ENCODE measurements around the gene PIK3R5. TPM values are rescaled to one million over a fixed set of nuclear protein-coding genes. Genes with fewer than 3 reads are reported as not detected.

Gene PIK3R5, protein sequence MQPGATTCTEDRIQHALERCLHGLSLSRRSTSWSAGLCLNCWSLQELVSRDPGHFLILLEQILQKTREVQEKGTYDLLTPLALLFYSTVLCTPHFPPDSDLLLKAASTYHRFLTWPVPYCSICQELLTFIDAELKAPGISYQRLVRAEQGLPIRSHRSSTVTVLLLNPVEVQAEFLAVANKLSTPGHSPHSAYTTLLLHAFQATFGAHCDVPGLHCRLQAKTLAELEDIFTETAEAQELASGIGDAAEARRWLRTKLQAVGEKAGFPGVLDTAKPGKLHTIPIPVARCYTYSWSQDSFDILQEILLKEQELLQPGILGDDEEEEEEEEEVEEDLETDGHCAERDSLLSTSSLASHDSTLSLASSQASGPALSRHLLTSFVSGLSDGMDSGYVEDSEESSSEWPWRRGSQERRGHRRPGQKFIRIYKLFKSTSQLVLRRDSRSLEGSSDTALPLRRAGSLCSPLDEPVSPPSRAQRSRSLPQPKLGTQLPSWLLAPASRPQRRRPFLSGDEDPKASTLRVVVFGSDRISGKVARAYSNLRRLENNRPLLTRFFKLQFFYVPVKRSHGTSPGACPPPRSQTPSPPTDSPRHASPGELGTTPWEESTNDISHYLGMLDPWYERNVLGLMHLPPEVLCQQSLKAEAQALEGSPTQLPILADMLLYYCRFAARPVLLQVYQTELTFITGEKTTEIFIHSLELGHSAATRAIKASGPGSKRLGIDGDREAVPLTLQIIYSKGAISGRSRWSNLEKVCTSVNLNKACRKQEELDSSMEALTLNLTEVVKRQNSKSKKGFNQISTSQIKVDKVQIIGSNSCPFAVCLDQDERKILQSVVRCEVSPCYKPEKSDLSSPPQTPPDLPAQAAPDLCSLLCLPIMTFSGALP
- total RNA-seq (10 to 100 TPM in 2 of 5 donors, 1 to 10 TPM in 2, not detected in 1; 5.1 to 29.8 (median 13.2) TPM), polyA plus RNA-seq (1 to 10 TPM in 2 of 3 donors, under 1 TPM in 1; 0.90 to 3.4 (median 2.9) TPM)
- long read RNA-seq, donor 1: 0 reads
- long read RNA-seq, donor 2: 0 reads
- long read RNA-seq, donor 3, full-length matches to known transcripts: 1 of 1 reads
- long read RNA-seq, donor 3, partial matches to known transcripts: 0 of 1 reads
- long read RNA-seq, donor 3, other reads (novel, unspliced or antisense): 0 of 1 reads
- long read RNA-seq, donor 4: 0 reads
- long read RNA-seq, donor 5: 0 reads
- long read RNA-seq, donor 6, full-length matches to known transcripts: 2 of 2 reads
- long read RNA-seq, donor 6, partial matches to known transcripts: 0 of 2 reads
- long read RNA-seq, donor 6, other reads (novel, unspliced or antisense): 0 of 2 reads
- long read RNA-seq, donor 7: 0 reads
- long read RNA-seq, donor 8: 0 reads
- long read RNA-seq, donor 9: 0 reads
- long read RNA-seq, donor 10: 0 reads

DNA sequence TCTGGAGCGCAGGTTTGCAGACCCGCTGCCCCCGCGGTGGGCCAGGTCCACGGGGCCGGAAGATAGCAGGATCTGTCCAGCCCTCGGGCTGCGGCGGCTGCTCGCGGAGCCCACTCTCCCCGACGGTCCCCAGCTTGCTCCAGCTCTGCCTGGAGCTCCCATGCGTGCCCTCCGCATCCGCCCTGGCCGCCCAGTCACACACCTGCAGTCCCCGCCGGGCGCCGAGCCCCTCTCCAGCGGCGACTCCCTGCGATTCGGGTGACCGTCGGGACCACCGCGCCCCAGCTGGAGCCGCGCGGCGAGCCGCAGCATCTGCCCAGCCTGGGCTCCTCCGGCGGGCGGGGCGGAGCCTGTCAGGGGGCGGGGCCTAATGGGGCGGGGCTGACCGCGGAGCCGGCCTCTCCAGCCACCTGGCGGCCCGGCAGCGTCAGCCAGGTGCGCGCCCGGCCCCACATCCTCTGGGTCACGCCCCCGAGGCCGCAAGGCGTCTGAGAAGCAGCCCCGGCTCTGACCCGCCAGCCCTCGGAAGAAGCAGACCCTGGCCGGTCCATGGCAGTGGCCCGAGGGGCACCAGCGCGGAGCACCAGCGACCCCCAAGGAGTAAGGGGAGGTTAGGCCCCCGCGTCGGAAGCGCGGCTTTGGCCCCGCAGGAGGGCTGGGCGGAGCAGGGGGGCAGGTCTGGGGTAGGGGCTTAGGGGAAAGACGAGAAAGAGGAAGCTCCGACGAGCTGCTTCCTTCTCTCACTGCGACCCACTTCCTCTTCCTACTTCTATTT lies at the start of gene PIK3R5:
Gene PIK3R5, minus strand, starts transcription at position 314 of the 775 bp plus-strand sequence. CDS start 54,213 bp downstream, outside the sequence.
- Histone ChIP-seq H3K9me3 (peaks cover 0 to 17% (median 0%) of the 10 kb centered on the region in 4 donors), H3K4me3 (peak within 1 kb of the TSS; percentile 39 to 59 (median 52)), H3K36me3 (no peaks in the 10 kb centered on the region), H3K27me3 (peaks cover 9 to 52% (median 20%) of the 10 kb centered on the region in 3 donors), H3K27ac (peak within 1 kb of the TSS; percentile 68 to 88 (median 70)), H3K4me1 (peaks cover 0 to 34% (median 9%) of the 10 kb centered on the region in 4 donors)
- TF ChIP-seq, protein P1, sequence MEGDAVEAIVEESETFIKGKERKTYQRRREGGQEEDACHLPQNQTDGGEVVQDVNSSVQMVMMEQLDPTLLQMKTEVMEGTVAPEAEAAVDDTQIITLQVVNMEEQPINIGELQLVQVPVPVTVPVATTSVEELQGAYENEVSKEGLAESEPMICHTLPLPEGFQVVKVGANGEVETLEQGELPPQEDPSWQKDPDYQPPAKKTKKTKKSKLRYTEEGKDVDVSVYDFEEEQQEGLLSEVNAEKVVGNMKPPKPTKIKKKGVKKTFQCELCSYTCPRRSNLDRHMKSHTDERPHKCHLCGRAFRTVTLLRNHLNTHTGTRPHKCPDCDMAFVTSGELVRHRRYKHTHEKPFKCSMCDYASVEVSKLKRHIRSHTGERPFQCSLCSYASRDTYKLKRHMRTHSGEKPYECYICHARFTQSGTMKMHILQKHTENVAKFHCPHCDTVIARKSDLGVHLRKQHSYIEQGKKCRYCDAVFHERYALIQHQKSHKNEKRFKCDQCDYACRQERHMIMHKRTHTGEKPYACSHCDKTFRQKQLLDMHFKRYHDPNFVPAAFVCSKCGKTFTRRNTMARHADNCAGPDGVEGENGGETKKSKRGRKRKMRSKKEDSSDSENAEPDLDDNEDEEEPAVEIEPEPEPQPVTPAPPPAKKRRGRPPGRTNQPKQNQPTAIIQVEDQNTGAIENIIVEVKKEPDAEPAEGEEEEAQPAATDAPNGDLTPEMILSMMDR (IDR thresholded peaks at IDR 0.05): no peak
- WGBS, 5 donors: 3 to 7% (median 6%) methylated on average over 19 to 72 of the region's 72 CpGs
- DNase-seq: peak; percentile 65 to 89
- intact Hi-C loops (cut with DNase I; ENCODE audit: low total_unique reads): no loop called here

DNA sequence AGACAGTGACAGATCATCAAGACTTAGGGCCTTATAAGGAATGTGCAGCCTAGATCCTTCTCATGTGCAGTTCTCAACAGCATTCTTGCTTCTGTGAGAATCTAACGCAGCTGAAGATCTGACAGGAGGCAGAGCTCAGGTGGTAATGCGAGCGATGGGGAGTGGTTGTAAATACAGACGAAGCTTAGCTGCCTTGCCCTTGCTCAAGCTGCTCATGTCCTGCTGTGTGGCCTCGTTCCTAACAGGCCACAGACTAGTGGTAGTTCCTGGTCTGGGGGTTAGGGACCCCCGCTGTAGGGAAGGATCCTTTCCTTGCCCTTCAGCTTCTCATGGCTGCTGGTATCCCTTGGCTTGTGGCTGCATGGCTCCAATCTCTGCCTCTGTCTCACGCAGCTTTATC lies 45.5 kb upstream of the PIK3R5 start:
- DNase-seq: no peak
- Histone ChIP-seq H3K4me1 (peaks cover 0 to 8% (median 0%) of the 10 kb centered on the region in 4 donors), H3K36me3 (no peaks in the 10 kb centered on the region), H3K9me3 (no peaks in the 10 kb centered on the region), H3K27me3 (peaks cover 0 to 38% (median 3%) of the 10 kb centered on the region in 3 donors), H3K27ac (no peak overlapping the region), H3K4me3 (no peak overlapping the region)
- WGBS, 5 donors: 91 to 97% (median 94%) methylated on average over 7 of the region's 7 CpGs
- intact Hi-C loops (cut with DNase I; ENCODE audit: low total_unique reads): no loop called here
- TF ChIP-seq POLR2AphosphoS5 (IDR thresholded peaks at IDR 0.05) (no peak), POLR2A (IDR thresholded peaks at IDR 0.05) (no peak), EP300 (IDR thresholded peaks at IDR 0.05) (no peak)
- TF ChIP-seq, protein P1 (IDR thresholded peaks at IDR 0.05): no peak

DNA sequence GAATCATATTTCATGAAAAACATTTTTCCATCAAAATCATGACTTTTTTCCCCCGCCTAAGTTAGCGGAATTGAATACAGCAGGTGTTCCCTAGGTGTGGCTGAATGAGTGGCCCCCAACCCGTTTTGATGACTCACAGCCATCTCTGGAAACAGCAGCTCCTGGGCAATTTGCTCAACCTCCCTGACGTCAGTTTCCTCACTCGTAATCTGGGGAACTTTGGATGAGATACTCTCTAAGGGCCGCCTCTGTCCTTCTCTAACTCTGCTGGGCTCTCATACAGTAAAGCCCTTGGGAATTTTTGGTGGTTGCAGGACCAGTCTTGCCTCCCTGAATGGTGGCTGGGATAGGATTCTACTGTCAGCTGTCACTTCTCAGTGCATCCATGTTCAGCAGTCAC lies 44.2 kb upstream of the PIK3R5 start:
- WGBS, 5 donors: 57 to 72% (median 66%) methylated on average over 6 of the region's 6 CpGs
- DNase-seq: no peak
- TF ChIP-seq, protein P1 (IDR thresholded peaks at IDR 0.05): no peak
- TF ChIP-seq POLR2AphosphoS5 (IDR thresholded peaks at IDR 0.05) (no peak), EP300 (IDR thresholded peaks at IDR 0.05) (no peak), POLR2A (IDR thresholded peaks at IDR 0.05) (no peak)
- Histone ChIP-seq H3K27ac (no peak overlapping the region), H3K4me3 (no peak overlapping the region), H3K4me1 (peaks cover 0 to 15% (median under 1%) of the 10 kb centered on the region in 4 donors), H3K27me3 (peaks cover 0 to 50% (median 15%) of the 10 kb centered on the region in 3 donors), H3K36me3 (no peaks in the 10 kb centered on the region), H3K9me3 (no peaks in the 10 kb centered on the region)
- intact Hi-C loops (cut with DNase I; ENCODE audit: low total_unique reads): no loop called here

Measured in stomach (tissue), 19 donors.